HepG2 (cell line): ENCODE measurements around the gene APBB2. TPM values are rescaled to one million over a fixed set of nuclear protein-coding genes. Genes with fewer than 3 reads are reported as not detected.

Source experiments
- ATAC-seq: fragments of 200-7000 bp; cut with Tn5 transposase; 3 replicates; pipeline ENCODE4 v1.9.1; 2020; ENCODE audit warnings: mild to moderate bottlenecking, moderate library complexity
- BruUV-seq: library from RNA; stranded (reverse); fragments of 400-500 nt; replicated peaks from 2 replicates; lab custom pipeline; 2021; lab: Mats Ljungman, UMichigan
- CTCF ChIA-PET: fragments of 300-600 bp; formaldehyde crosslinking; extraction: SDS; loops from one replicate; lab custom pipeline; 2021; ENCODE audit warnings: low total read pairs, inconsistent platforms, low intra/inter-chr PET ratio; lab: Yijun Ruan, JAX
- POLR2A ChIA-PET: fragments of 350-600 bp; sonication (Branson Sonifier 250); formaldehyde crosslinking; loops from one replicate; lab custom pipeline; 2020; ENCODE audit warnings: antibody characterized with exemption, inconsistent platforms; lab: Yijun Ruan, JAX
- DNase-seq: peaks from one replicate; pipeline ENCODE4 v3.0.0-alpha.2; 2015; ENCODE audit warnings: low spot score
- FAIRE-seq: peaks from 3 replicates; lab custom pipeline; 2011; peaks lifted over from hg19 to GRCh38; lab: Jason Lieb, UNC
- H2AFZ ChIP-seq: one replicate; pipeline ENCODE4 v1.6.1; 2011; ENCODE audit warnings: low read length, inconsistent platforms
- H3K27ac ChIP-seq: fragments of 300-600 bp; 3 replicates; pipeline ENCODE4 v1.8.0; 2011; ENCODE audit warnings: mixed run types, mild to moderate bottlenecking, mixed read lengths, low read length, inconsistent platforms; ENCODE audit not compliant: insufficient read depth; ENCODE audit errors: extremely low read length
- H3K27me3 ChIP-seq, 2 experiments: fragments of 200-600 bp in 1 of 2; 2 replicates in 1 of 2; 3 replicates in 1 of 2; pipeline versions ENCODE4 v1.6.0 to v1.8.0; 2011; ENCODE audit warnings: low read length in 2 of 2, mild to moderate bottlenecking in 2 of 2, moderate library complexity in 2 of 2, inconsistent platforms in 1 of 2; ENCODE audit not compliant: insufficient read depth in 2 of 2, control insufficient read depth in 1 of 2
- H3K36me3 ChIP-seq, 2 experiments: fragments of 200-600 bp in 1 of 2; replicated peaks in 1 of 2; 2 replicates in 1 of 2; 3 replicates in 1 of 2; pipeline versions ENCODE4 v1.5.1 to v1.8.0; 2011; ENCODE audit warnings: low read length in 2 of 2, inconsistent platforms in 1 of 2; ENCODE audit not compliant: insufficient read depth in 2 of 2, control insufficient read depth in 1 of 2
- H3K4me1 ChIP-seq: 2 replicates; pipeline ENCODE4 v1.5.1; 2012; ENCODE audit warnings: low read length, inconsistent platforms; ENCODE audit not compliant: insufficient read depth
- H3K4me2 ChIP-seq: 2 replicates; pipeline ENCODE4 v1.6.0; 2011; ENCODE audit warnings: low read depth, low read length, inconsistent platforms
- H3K4me3 ChIP-seq, 3 experiments: fragments of 200-600 bp in 1 of 3; sonication (generic), shearing (Covaris generic) in 1 of 3; replicated peaks in 1 of 3; 2 replicates each; pipeline ENCODE4 v1.5.1; 2011 to 2016; ENCODE audit warnings: low read length in 3 of 3, inconsistent platforms in 2 of 3, low read depth in 2 of 3, mild to moderate bottlenecking in 2 of 3, control low read depth in 1 of 3, mixed read lengths in 1 of 3; ENCODE audit not compliant: insufficient read depth in 1 of 3
- H3K79me2 ChIP-seq: one replicate; pipeline ENCODE4 v1.6.1; 2011; ENCODE audit warnings: low read length, inconsistent platforms; ENCODE audit not compliant: insufficient read depth
- H3K9ac ChIP-seq: 2 replicates; pipeline ENCODE4 v1.6.0; 2011; ENCODE audit warnings: mild to moderate bottlenecking, low read depth, low read length, inconsistent platforms; ENCODE audit not compliant: insufficient read depth
- H3K9me3 ChIP-seq: 2 replicates; pipeline ENCODE4 v1.5.1; 2012; ENCODE audit warnings: mild to moderate bottlenecking, low read length
- H4K20me1 ChIP-seq: 2 replicates; pipeline ENCODE4 v1.6.0; 2011; ENCODE audit warnings: inconsistent platforms, mild to moderate bottlenecking, low read length, moderate library complexity; ENCODE audit not compliant: insufficient read depth
- ARNT ChIP-seq: fragments of 450-650 bp; IDR thresholded peaks from 2 replicates; pipeline ENCODE4 v1.6.1; 2017
- ISX ChIP-seq: sonication (generic); formaldehyde crosslinking; conservative IDR thresholded peaks from 2 replicates; pipeline ENCODE4 v1.5.0; 2020; ENCODE audit warnings: missing genetic modification reagents
- MXI1 ChIP-seq: IDR thresholded peaks from 3 replicates; pipeline ENCODE4 v1.6.1; 2012; ENCODE audit warnings: low read depth, low read length, inconsistent platforms, borderline replicate concordance
- NFRKB ChIP-seq: fragments of 450-650 bp; IDR thresholded peaks from 2 replicates; pipeline ENCODE4 v1.6.1; 2017
- POLR2AphosphoS5 ChIP-seq: IDR thresholded peaks from 2 replicates; pipeline ENCODE4 v1.6.1; 2012; ENCODE audit warnings: low read depth, low read length
- RBFOX2 ChIP-seq: fragments of 200-400 bp; formaldehyde crosslinking; IDR thresholded peaks from 2 replicates; pipeline ENCODE4 v1.6.1; 2017; ENCODE audit warnings: low read depth, mild to moderate bottlenecking, low read length
- ZFP36L1 ChIP-seq: sonication (generic); formaldehyde crosslinking; IDR thresholded peaks from 2 replicates; pipeline ENCODE4 v1.8.0; 2022; ENCODE audit warnings: mild to moderate bottlenecking, missing genetic modification reagents, moderate library complexity
- ZNF350 ChIP-seq: sonication (generic); formaldehyde crosslinking; IDR thresholded peaks from 2 replicates; pipeline ENCODE4 v1.4.0; 2020; ENCODE audit warnings: mild to moderate bottlenecking, low read depth, missing genetic modification reagents, borderline replicate concordance
- ZNF430 ChIP-seq: sonication (generic); formaldehyde crosslinking; IDR thresholded peaks from 2 replicates; pipeline ENCODE4 v1.9.0; 2021; ENCODE audit warnings: mild to moderate bottlenecking, missing genetic modification reagents
- ZNF674 ChIP-seq: sonication (generic); formaldehyde crosslinking; IDR thresholded peaks from 2 replicates; pipeline ENCODE4 v1.5.0; 2020; ENCODE audit warnings: low read depth, mild to moderate bottlenecking, missing genetic modification reagents
- ZNF773 ChIP-seq: sonication (generic); formaldehyde crosslinking; IDR thresholded peaks from 2 replicates; pipeline ENCODE4 v1.4.0; 2020; ENCODE audit warnings: missing genetic modification reagents, borderline replicate concordance
- in situ Hi-C: cut with HindIII; loops from 2 replicates; pipeline ENCODE4 v1.10.0; 2017; ENCODE audit warnings: low pct_unique_long_range_greater_than_20kb; ENCODE audit not compliant: extremely low pct_ligation_motif_present
- intact Hi-C: fragments of 100-400 bp; cut with micrococcal nuclease; formaldehyde crosslinking; loops from one replicate; pipeline ENCODE4 v1.10.0; 2022; ENCODE audit not compliant: unreplicated experiment
- polyA plus RNA-seq, 8 experiments: library from polyadenylated mRNA; depleted of rRNA in 3 of 8; stranded (reverse) in 7 of 8; unstranded in 1 of 8; fragments of >200 nt; fragmentation: Illumina TruSeq in 4 of 8; extraction: Trizol in 4 of 8; gene quantifications; 2 replicates each; pipeline versions ENCODE4 v1.2.1 to v1.2.3, GENCODE V29; 2011 to 2016; ENCODE audit warnings: low read depth in 4 of 8, missing spikeins in 1 of 8, mixed read lengths in 1 of 8; ENCODE audit not compliant: insufficient read depth in 1 of 8
- total RNA-seq, 5 experiments: library from RNA; depleted of rRNA; stranded (reverse); fragments of >200 nt; fragmentation: Illumina TruSeq; extraction: Trizol; gene quantifications; 2 replicates each; pipeline ENCODE4 v1.2.3, GENCODE V29; 2016; ENCODE audit warnings: low read depth in 1 of 5
- TF ChIP-seq, protein P1 (sequence below): sonication (generic); formaldehyde crosslinking; IDR thresholded peaks from 2 replicates; pipeline ENCODE4 v1.5.0; 2020; ENCODE audit warnings: missing genetic modification reagents
- TF ChIP-seq, protein P2 (sequence below): sonication (generic); formaldehyde crosslinking; IDR thresholded peaks from 2 replicates; pipeline ENCODE4 v1.9.0; 2021; ENCODE audit warnings: missing genetic modification reagents, mild to moderate bottlenecking, borderline replicate concordance
- TF ChIP-seq, protein P3 (sequence below): sonication (generic); formaldehyde crosslinking; IDR thresholded peaks from 2 replicates; pipeline ENCODE4 v1.5.0; 2020; ENCODE audit warnings: mild to moderate bottlenecking, missing genetic modification reagents
- TF ChIP-seq, protein P4 (sequence below): sonication (generic); formaldehyde crosslinking; IDR thresholded peaks from 2 replicates; pipeline ENCODE4 v1.8.1; 2022; ENCODE audit warnings: low read depth, mild to moderate bottlenecking, missing genetic modification reagents

Gene APBB2
- total and polyA plus RNA-seq, 2 of the 13 experiments (the other 11 are each of a cell fraction or from before 2014, with no cell fraction given), result 11.7 to 17.0 TPM

DNA sequence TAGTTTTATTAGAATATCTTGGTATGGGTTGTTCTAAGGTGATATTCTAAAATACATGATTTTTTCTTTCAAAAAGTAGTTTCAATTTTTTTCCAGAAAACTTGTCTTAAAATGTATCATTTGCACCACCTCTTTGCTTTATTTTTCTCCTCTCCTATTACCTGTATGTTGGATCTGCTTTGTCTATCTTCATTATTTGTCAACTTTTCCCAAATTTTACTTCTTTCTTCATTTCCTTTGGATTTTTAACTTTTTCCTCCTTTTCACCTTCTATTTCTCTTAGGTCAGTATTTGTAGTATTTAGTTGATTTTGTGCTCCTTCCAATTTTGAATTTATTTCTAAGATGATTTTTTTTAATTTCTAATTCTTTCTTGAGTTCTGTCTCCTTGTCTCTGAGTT lies 169.6 kb downstream of the APBB2 start (continued):
- TF ChIP-seq, protein P1, sequence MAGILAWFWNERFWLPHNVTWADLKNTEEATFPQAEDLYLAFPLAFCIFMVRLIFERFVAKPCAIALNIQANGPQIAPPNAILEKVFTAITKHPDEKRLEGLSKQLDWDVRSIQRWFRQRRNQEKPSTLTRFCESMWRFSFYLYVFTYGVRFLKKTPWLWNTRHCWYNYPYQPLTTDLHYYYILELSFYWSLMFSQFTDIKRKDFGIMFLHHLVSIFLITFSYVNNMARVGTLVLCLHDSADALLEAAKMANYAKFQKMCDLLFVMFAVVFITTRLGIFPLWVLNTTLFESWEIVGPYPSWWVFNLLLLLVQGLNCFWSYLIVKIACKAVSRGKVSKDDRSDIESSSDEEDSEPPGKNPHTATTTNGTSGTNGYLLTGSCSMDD (CRISPR knock-in tag), result no peak
- TF ChIP-seq, protein P2, sequence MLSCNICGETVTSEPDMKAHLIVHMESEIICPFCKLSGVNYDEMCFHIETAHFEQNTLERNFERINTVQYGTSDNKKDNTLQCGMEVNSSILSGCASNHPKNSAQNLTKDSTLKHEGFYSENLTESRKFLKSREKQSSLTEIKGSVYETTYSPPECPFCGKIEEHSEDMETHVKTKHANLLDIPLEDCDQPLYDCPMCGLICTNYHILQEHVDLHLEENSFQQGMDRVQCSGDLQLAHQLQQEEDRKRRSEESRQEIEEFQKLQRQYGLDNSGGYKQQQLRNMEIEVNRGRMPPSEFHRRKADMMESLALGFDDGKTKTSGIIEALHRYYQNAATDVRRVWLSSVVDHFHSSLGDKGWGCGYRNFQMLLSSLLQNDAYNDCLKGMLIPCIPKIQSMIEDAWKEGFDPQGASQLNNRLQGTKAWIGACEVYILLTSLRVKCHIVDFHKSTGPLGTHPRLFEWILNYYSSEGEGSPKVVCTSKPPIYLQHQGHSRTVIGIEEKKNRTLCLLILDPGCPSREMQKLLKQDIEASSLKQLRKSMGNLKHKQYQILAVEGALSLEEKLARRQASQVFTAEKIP (CRISPR knock-in tag), result no peak

DNA sequence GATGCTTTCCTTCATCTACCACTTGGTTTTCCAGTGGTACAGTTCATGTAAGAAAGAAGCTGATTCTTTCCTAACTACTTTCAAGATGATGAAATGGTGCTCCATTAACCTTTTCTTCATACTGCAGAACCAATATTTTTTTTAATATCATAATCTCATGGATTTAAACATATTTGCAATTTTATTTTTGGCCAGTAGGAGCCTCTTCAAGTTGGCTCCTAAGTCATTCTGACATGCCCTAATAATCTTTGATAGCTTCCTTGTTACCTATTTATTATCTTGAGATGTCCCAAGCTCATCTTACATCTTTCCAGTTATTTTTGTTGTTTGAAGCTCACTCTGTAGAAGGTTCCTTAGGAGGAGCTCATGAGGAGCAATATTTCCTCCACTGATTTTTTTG lies 170.2 kb downstream of the APBB2 start:
- Histone ChIP-seq H3K4me3 (no peak overlapping the region), H4K20me1 (no peaks in the 10 kb centered on the region), H3K9me3 (peaks cover 7% of the 10 kb centered on the region), H3K27ac (no peak overlapping the region), H3K79me2 (no peaks in the 10 kb centered on the region), H3K4me2 (no peak overlapping the region), H2AFZ (no peak overlapping the region), H3K36me3 (no peaks in the 10 kb centered on the region), H3K4me1 (no peaks in the 10 kb centered on the region), H3K27me3 (no peaks in the 10 kb centered on the region; a peak in 1 of 5 replicates), H3K9ac (no peak overlapping the region)
- ATAC-seq (no peak), FAIRE-seq (no peak), DNase-seq (no peak)
- ChIA-PET CTCF (no interaction called here), POLR2A (no interaction called here)
- in situ Hi-C loops (no loop called here), intact Hi-C loops (no loop called here)
- BruUV-seq, result no TSS peak
- no peak for TF ChIP-seq ZNF674
- TF ChIP-seq, protein P3, sequence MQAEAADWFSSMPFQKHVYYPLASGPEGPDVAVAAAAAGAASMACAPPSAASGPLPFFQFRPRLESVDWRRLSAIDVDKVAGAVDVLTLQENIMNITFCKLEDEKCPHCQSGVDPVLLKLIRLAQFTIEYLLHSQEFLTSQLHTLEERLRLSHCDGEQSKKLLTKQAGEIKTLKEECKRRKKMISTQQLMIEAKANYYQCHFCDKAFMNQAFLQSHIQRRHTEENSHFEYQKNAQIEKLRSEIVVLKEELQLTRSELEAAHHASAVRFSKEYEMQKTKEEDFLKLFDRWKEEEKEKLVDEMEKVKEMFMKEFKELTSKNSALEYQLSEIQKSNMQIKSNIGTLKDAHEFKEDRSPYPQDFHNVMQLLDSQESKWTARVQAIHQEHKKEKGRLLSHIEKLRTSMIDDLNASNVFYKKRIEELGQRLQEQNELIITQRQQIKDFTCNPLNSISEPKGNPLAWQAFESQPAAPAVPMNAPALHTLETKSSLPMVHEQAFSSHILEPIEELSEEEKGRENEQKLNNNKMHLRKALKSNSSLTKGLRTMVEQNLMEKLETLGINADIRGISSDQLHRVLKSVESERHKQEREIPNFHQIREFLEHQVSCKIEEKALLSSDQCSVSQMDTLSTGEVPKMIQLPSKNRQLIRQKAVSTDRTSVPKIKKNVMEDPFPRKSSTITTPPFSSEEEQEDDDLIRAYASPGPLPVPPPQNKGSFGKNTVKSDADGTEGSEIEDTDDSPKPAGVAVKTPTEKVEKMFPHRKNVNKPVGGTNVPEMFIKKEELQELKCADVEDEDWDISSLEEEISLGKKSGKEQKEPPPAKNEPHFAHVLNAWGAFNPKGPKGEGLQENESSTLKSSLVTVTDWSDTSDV (CRISPR knock-in tag), result no peak
- TF ChIP-seq RBFOX2, result no peak
- TF ChIP-seq ZFP36L1 (CRISPR knock-in tag), result no peak
- TF ChIP-seq MXI1, result no peak
- TF ChIP-seq ZNF430 (CRISPR knock-in tag), result no peak
- TF ChIP-seq, protein P4, sequence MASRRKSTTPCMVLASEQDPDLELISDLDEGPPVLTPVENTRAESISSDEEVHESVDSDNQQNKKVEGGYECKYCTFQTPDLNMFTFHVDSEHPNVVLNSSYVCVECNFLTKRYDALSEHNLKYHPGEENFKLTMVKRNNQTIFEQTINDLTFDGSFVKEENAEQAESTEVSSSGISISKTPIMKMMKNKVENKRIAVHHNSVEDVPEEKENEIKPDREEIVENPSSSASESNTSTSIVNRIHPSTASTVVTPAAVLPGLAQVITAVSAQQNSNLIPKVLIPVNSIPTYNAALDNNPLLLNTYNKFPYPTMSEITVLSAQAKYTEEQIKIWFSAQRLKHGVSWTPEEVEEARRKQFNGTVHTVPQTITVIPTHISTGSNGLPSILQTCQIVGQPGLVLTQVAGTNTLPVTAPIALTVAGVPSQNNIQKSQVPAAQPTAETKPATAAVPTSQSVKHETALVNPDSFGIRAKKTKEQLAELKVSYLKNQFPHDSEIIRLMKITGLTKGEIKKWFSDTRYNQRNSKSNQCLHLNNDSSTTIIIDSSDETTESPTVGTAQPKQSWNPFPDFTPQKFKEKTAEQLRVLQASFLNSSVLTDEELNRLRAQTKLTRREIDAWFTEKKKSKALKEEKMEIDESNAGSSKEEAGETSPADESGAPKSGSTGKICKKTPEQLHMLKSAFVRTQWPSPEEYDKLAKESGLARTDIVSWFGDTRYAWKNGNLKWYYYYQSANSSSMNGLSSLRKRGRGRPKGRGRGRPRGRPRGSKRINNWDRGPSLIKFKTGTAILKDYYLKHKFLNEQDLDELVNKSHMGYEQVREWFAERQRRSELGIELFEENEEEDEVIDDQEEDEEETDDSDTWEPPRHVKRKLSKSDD (CRISPR knock-in tag), result no peak
- TF ChIP-seq ISX (CRISPR knock-in tag), result no peak
- no peak for TF ChIP-seq POLR2AphosphoS5
- no peak for TF ChIP-seq NFRKB
- TF ChIP-seq ZNF350 (CRISPR knock-in tag), result no peak
- no peak for TF ChIP-seq ARNT
- no peak for TF ChIP-seq ZNF773 (CRISPR knock-in tag)
